ENCODE data around the gene RPS29. TPM values are rescaled to one million over a fixed set of nuclear protein-coding genes. Genes with fewer than 3 reads are reported as not detected.

The RPS29 gene
- total and polyA plus RNA-seq, 2 of the 13 experiments (the other 11 are each of a cell fraction or from before 2014, with no cell fraction given) = 4,303 to 8,215 TPM

GRCh38 chr14:49586673-49587460, 687 bp upstream of the RPS29 start (continued):
- TF ChIP-seq RFX3 (CRISPR knock-in tag; IDR thresholded peaks at IDR 0.05) (no peak; the same call in 1 of the 2 replicates), SOX6 (IDR thresholded peaks at IDR 0.05) (no peak), SOX6 (CRISPR knock-in tag; IDR thresholded peaks at IDR 0.05) (peak; percentile 49), MEIS2 (CRISPR knock-in tag; IDR thresholded peaks at IDR 0.05) (no peak), SETDB1 (CRISPR knock-in tag; IDR thresholded peaks at IDR 0.05; ENCODE audit: borderline replicate concordance) (no peak), TCF12 (IDR thresholded peaks at IDR 0.05) (no peak), TCF12 (CRISPR knock-in tag; IDR thresholded peaks at IDR 0.05) (no peak; the same call in 1 of the 2 replicates), CCDC6 (CRISPR knock-in tag; IDR thresholded peaks at IDR 0.05) (no peak), ZNF576 (CRISPR knock-in tag; IDR thresholded peaks at IDR 0.05) (no peak), HNRNPLL (IDR thresholded peaks at IDR 0.05; ENCODE audit: low read depth, low read length, poor library complexity, severe bottlenecking) (peak; percentile 53), GPBP1L1 (CRISPR knock-in tag; IDR thresholded peaks at IDR 0.05) (no peak), ZSCAN20 (CRISPR knock-in tag; IDR thresholded peaks at IDR 0.05; ENCODE audit: borderline replicate concordance) (no peak), MAZ (IDR thresholded peaks at IDR 0.05; ENCODE audit: borderline replicate concordance, low read depth, low read length) (no peak), MAZ (CRISPR knock-in tag; IDR thresholded peaks at IDR 0.05; ENCODE audit: low read depth) (no peak), MYNN (CRISPR knock-in tag; IDR thresholded peaks at IDR 0.05; ENCODE audit: low read depth) (no peak), PITX1 (CRISPR knock-in tag; IDR thresholded peaks at IDR 0.05) (no peak), CREM (IDR thresholded peaks at IDR 0.05) (peak; percentile 68; the same call in 1 of the 2 replicates), CREM (CRISPR knock-in tag; IDR thresholded peaks at IDR 0.05) (no peak), ZNF629 (CRISPR knock-in tag; conservative IDR thresholded peaks at IDR 0.05) (0 out of 2 replicates have a peak, but pooled peaks have one; percentile 1), NR2C2 (CRISPR knock-in tag; IDR thresholded peaks at IDR 0.05; ENCODE audit: borderline replicate concordance) (no peak)
- TF ChIP-seq, protein P1, sequence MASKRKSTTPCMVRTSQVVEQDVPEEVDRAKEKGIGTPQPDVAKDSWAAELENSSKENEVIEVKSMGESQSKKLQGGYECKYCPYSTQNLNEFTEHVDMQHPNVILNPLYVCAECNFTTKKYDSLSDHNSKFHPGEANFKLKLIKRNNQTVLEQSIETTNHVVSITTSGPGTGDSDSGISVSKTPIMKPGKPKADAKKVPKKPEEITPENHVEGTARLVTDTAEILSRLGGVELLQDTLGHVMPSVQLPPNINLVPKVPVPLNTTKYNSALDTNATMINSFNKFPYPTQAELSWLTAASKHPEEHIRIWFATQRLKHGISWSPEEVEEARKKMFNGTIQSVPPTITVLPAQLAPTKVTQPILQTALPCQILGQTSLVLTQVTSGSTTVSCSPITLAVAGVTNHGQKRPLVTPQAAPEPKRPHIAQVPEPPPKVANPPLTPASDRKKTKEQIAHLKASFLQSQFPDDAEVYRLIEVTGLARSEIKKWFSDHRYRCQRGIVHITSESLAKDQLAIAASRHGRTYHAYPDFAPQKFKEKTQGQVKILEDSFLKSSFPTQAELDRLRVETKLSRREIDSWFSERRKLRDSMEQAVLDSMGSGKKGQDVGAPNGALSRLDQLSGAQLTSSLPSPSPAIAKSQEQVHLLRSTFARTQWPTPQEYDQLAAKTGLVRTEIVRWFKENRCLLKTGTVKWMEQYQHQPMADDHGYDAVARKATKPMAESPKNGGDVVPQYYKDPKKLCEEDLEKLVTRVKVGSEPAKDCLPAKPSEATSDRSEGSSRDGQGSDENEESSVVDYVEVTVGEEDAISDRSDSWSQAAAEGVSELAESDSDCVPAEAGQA (IDR thresholded peaks at IDR 0.05; ENCODE audit: low read depth) = peak; percentile 9; the same call in 1 of the 2 replicates
- TF ChIP-seq, protein P1 (CRISPR knock-in tag; IDR thresholded peaks at IDR 0.05; ENCODE audit: borderline replicate concordance) = no peak
